HepG2 (cell line): ENCODE measurements around the gene DMGDH. TPM values are rescaled to one million over a fixed set of nuclear protein-coding genes. Genes with fewer than 3 reads are reported as not detected.

Source experiments
- ARID3A ChIP-seq: IDR thresholded peaks from 2 replicates; pipeline ENCODE4 v1.6.1; 2012; ENCODE audit warnings: low read depth, low read length, improper control_type of control experiment
- CBFB ChIP-seq: sonication (generic); formaldehyde crosslinking; IDR thresholded peaks from 2 replicates; pipeline ENCODE4 v1.4.0; 2020; ENCODE audit warnings: missing genetic modification reagents
- CBX5 ChIP-seq: sonication (generic); formaldehyde crosslinking; IDR thresholded peaks from 2 replicates; pipeline ENCODE4 v1.4.0; 2020; ENCODE audit warnings: missing genetic modification reagents, borderline replicate concordance
- CREBL2 ChIP-seq: sonication (generic); formaldehyde crosslinking; IDR thresholded peaks from 2 replicates; pipeline ENCODE4 v1.8.1; 2023; ENCODE audit warnings: missing genetic modification reagents, mild to moderate bottlenecking, borderline replicate concordance
- E2F2 ChIP-seq: sonication (generic); formaldehyde crosslinking; IDR thresholded peaks from 2 replicates; pipeline ENCODE4 v1.4.0; 2020; ENCODE audit warnings: missing genetic modification reagents, borderline replicate concordance
- FOXA3 ChIP-seq: IDR thresholded peaks from 2 replicates; pipeline ENCODE4 v1.6.1; 2016; ENCODE audit warnings: missing genetic modification reagents, missing compliant biosample characterization
- GATAD2A ChIP-seq: IDR thresholded peaks from 2 replicates; pipeline ENCODE4 v1.6.1; 2016
- GFI1 ChIP-seq: sonication (generic); formaldehyde crosslinking; IDR thresholded peaks from 2 replicates; pipeline ENCODE4 v1.5.0; 2020; ENCODE audit warnings: missing genetic modification reagents, mild to moderate bottlenecking, borderline replicate concordance
- HIVEP1 ChIP-seq: sonication (generic); formaldehyde crosslinking; IDR thresholded peaks from 2 replicates; pipeline ENCODE4 v1.4.0; 2020; ENCODE audit warnings: mild to moderate bottlenecking, missing genetic modification reagents
- HMG20A ChIP-seq: IDR thresholded peaks from 2 replicates; pipeline ENCODE4 v1.6.1; 2016; ENCODE audit warnings: borderline replicate concordance
- IRF2 ChIP-seq: IDR thresholded peaks from 2 replicates; pipeline ENCODE4 v1.6.1; 2018; ENCODE audit warnings: missing genetic modification reagents, missing compliant biosample characterization
- JUND ChIP-seq: sonication (generic); formaldehyde crosslinking; IDR thresholded peaks from 2 replicates; pipeline ENCODE4 v1.8.0; 2022; ENCODE audit warnings: mild to moderate bottlenecking, missing genetic modification reagents
- NCOA2 ChIP-seq: sonication (generic); formaldehyde crosslinking; IDR thresholded peaks from 2 replicates; pipeline ENCODE4 v1.8.0; 2022; ENCODE audit warnings: inconsistent platforms
- NFE2L1 ChIP-seq: sonication (generic); formaldehyde crosslinking; IDR thresholded peaks from 2 replicates; pipeline ENCODE4 v1.4.0; 2020; ENCODE audit warnings: missing genetic modification reagents, mild to moderate bottlenecking, borderline replicate concordance
- ONECUT2 ChIP-seq: sonication (generic); formaldehyde crosslinking; IDR thresholded peaks from 2 replicates; pipeline ENCODE4 v1.4.0; 2020; ENCODE audit warnings: missing genetic modification reagents
- POGK ChIP-seq: sonication (generic); formaldehyde crosslinking; conservative IDR thresholded peaks from 2 replicates; pipeline ENCODE4 v1.8.0; 2022; ENCODE audit warnings: mild to moderate bottlenecking, moderate library complexity, missing genetic modification reagents
- SOX6 ChIP-seq, 2 experiments: fragments of 450-650 bp in 1 of 2; sonication (generic) in 1 of 2; formaldehyde crosslinking in 1 of 2; IDR thresholded peaks; 2 replicates each; pipeline versions ENCODE4 v1.4.0 to v1.6.1; 2017 to 2020; ENCODE audit warnings: antibody characterized with exemption in 1 of 2, mild to moderate bottlenecking in 1 of 2, missing genetic modification reagents in 1 of 2
- SRSF1 ChIP-seq: fragments of 200-400 bp; formaldehyde crosslinking; optimal IDR thresholded peaks from 2 replicates; pipeline ENCODE3; 2017; ENCODE audit warnings: mild to moderate bottlenecking, low read depth, low read length, moderate library complexity
- ZNF138 ChIP-seq: sonication (generic); formaldehyde crosslinking; IDR thresholded peaks from 2 replicates; pipeline ENCODE4 v1.5.0; 2020; ENCODE audit warnings: mild to moderate bottlenecking, low read depth, missing genetic modification reagents
- ZNF468 ChIP-seq: sonication (generic); formaldehyde crosslinking; IDR thresholded peaks from 2 replicates; pipeline ENCODE4 v1.8.0; 2022; ENCODE audit warnings: mild to moderate bottlenecking, moderate library complexity, missing genetic modification reagents
- ZNF558 ChIP-seq: sonication (generic); formaldehyde crosslinking; IDR thresholded peaks from 2 replicates; pipeline ENCODE4 v1.9.0; 2022; ENCODE audit warnings: mild to moderate bottlenecking, missing genetic modification reagents, borderline replicate concordance
- ZNF562 ChIP-seq: sonication (generic); formaldehyde crosslinking; IDR thresholded peaks from 2 replicates; pipeline ENCODE4 v1.8.0; 2022; ENCODE audit warnings: missing genetic modification reagents, borderline replicate concordance
- ZNF839 ChIP-seq: sonication (generic); formaldehyde crosslinking; IDR thresholded peaks from 2 replicates; pipeline ENCODE4 v1.4.0; 2020; ENCODE audit warnings: missing genetic modification reagents, mild to moderate bottlenecking, borderline replicate concordance
- ZNF891 ChIP-seq: sonication (generic); formaldehyde crosslinking; IDR thresholded peaks from 2 replicates; pipeline ENCODE4 v1.5.0; 2020; ENCODE audit warnings: mild to moderate bottlenecking, missing genetic modification reagents
- polyA plus RNA-seq, 8 experiments: library from polyadenylated mRNA; depleted of rRNA in 3 of 8; stranded (reverse) in 7 of 8; unstranded in 1 of 8; fragments of >200 nt; fragmentation: Illumina TruSeq in 4 of 8; extraction: Trizol in 4 of 8; gene quantifications; 2 replicates each; pipeline versions ENCODE4 v1.2.1 to v1.2.3, GENCODE V29; 2011 to 2016; ENCODE audit warnings: low read depth in 4 of 8, missing spikeins in 1 of 8, mixed read lengths in 1 of 8; ENCODE audit not compliant: insufficient read depth in 1 of 8
- total RNA-seq, 5 experiments: library from RNA; depleted of rRNA; stranded (reverse); fragments of >200 nt; fragmentation: Illumina TruSeq; extraction: Trizol; gene quantifications; 2 replicates each; pipeline ENCODE4 v1.2.3, GENCODE V29; 2016; ENCODE audit warnings: low read depth in 1 of 5
- TF ChIP-seq, protein P1 (sequence below), 2 experiments: fragments of 450-650 bp in 1 of 2; sonication (generic) in 1 of 2; formaldehyde crosslinking; IDR thresholded peaks; 2 replicates each; pipeline versions ENCODE4 v1.5.0 to v1.8.0; 2020 to 2022; ENCODE audit warnings: mild to moderate bottlenecking in 1 of 2, missing genetic modification reagents in 1 of 2
- TF ChIP-seq, protein P2 (sequence below): IDR thresholded peaks from 2 replicates; pipeline ENCODE4 v1.6.1; 2016; ENCODE audit warnings: missing genetic modification reagents, missing compliant biosample characterization

The DMGDH gene
- total and polyA plus RNA-seq, 2 of the 13 experiments (the other 11 are each of a cell fraction or from before 2014, with no cell fraction given): 3.6 to 7.9 TPM

DNA sequence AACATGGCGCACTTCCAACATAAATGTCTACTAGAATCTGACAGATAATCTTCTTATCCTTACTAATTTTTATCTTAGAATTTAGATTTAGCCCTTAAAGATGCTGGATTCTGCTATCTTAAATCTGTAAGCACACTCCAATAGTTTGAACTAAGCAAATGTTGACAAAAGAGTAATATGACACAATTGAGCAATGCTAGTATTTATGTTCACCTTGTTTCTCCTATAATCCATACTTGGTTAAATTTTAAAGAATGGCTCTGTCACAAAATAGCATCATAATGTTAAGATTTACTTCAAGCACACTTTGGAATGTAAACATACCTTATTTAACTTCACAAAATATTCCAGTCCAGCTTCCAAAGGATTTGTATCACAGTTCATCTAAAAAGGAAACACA, 45.5 kb downstream of the DMGDH start (continued):
- TF ChIP-seq E2F2 (CRISPR knock-in tag) (no peak), GATAD2A (peak; percentile 91), ONECUT2 (peak; percentile 52; the same call in 1 of the 2 replicates), ZNF138 (CRISPR knock-in tag) (no peak), ZNF839 (no peak), GFI1 (CRISPR knock-in tag) (peak; percentile 95), HIVEP1 (no peak), NCOA2 (CRISPR knock-in tag) (peak; percentile 85), SOX6 (IDR thresholded peaks at IDR 0.05) (no peak), SOX6 (CRISPR knock-in tag; IDR thresholded peaks at IDR 0.05) (peak; percentile 70; the same call in 1 of the 2 replicates), CBX5 (no peak), ZNF562 (no peak), CBFB (no peak), ZNF891 (no peak), IRF2 (CRISPR knock-in tag) (peak; percentile 52; the same call in 1 of the 2 replicates), NFE2L1 (CRISPR knock-in tag) (no peak), FOXA3 (CRISPR knock-in tag) (peak; percentile 94), ARID3A (peak; percentile 24; the same call in 1 of the 2 replicates), POGK (no peak), CREBL2 (CRISPR knock-in tag) (no peak), ZNF468 (CRISPR knock-in tag) (no peak), ZNF558 (CRISPR knock-in tag) (no peak), JUND (no peak), HMG20A (CRISPR knock-in tag) (peak; percentile 84; the same call in 1 of the 2 replicates), SRSF1 (no peak)
- TF ChIP-seq, protein P1, sequence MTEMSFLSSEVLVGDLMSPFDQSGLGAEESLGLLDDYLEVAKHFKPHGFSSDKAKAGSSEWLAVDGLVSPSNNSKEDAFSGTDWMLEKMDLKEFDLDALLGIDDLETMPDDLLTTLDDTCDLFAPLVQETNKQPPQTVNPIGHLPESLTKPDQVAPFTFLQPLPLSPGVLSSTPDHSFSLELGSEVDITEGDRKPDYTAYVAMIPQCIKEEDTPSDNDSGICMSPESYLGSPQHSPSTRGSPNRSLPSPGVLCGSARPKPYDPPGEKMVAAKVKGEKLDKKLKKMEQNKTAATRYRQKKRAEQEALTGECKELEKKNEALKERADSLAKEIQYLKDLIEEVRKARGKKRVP (CRISPR knock-in tag; IDR thresholded peaks at IDR 0.05): 0 out of 4 replicates have a peak, but pooled peaks of 1 of the 2 experiments have one; percentile 6
- TF ChIP-seq, protein P2, sequence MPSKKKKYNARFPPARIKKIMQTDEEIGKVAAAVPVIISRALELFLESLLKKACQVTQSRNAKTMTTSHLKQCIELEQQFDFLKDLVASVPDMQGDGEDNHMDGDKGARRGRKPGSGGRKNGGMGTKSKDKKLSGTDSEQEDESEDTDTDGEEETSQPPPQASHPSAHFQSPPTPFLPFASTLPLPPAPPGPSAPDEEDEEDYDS (CRISPR knock-in tag): no peak
